ENCODE results near the gene SNX20. TPM values are rescaled to one million over a fixed set of nuclear protein-coding genes. Genes with fewer than 3 reads are reported as not detected.

SNX20 gene
- total RNA-seq, 2 experiments from 2014 or later = 94.7 to 97.7 TPM

DNA sequence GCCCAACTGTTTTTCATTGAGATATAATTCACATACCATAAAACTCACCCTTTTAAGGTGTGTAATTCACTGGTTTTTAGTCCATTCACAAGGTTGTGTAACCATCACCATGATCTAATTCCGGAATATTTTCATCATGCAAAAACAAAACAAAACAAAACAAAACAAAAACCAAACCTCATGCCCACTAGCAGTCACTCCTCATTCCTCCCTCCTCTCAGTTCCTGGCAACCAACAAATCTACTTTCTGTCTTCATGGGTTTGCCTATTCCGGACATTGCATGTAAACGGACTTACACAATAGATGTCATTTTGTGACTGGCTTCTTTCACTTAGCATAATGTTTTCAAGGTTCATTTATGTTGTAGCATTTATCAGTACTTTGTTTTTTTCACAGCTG lies 7.8 kb upstream of the SNX20 start:
- ChIA-PET POLR2A (no interaction called here), CTCF (no interaction called here)
- Mint-ChIP-seq H3K36me3 (ENCODE audit: low read depth) (peaks cover 2% of the 10 kb centered on the region), H3K4me3 (no peak overlapping the region), H3K4me1 (peaks cover 45% of the 10 kb centered on the region), H3K9me3 (no peaks in the 10 kb centered on the region), H3K27ac (no peak overlapping the region), H3K27me3 (peaks cover 7% of the 10 kb centered on the region)
- DNase-seq = no peak

DNA sequence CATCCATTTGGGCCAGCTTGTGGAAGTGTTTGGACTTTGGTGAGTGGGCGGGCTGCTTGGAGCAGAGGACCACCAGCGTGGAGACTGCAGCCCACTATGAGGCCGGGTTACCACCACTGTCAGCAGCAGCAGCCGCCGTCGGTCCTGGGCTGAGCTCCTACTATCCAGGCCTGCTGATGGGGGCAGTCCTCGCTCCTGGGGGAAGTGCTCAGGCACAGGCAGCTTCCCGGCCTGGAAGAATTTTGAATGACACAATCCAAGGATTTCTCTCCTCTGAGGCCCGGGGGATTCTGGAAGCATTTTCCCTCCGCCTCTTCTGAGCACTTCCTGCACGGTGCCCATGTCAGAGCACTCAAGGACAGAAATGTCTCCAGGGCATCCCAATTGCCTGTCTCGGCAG lies 7.0 kb upstream of the SNX20 start:
- ChIA-PET CTCF (interaction anchor here (1.2 kb wide), 1 partner anchor 9 kb away, joined by 5 read pairs; no protein-coding TSS in a partner anchor), POLR2A (interaction anchor here (5.7 to 9.1 kb wide), 2 partner anchors 9 to 57 kb away, joined by 53 to 164 read pairs; no protein-coding TSS in a partner anchor)
- H3K9me3 Mint-ChIP-seq = no peaks in the 10 kb centered on the region
- no peak overlapping the region for H3K4me3 Mint-ChIP-seq
- DNase-seq = no peak
- H3K27me3 Mint-ChIP-seq = peaks cover 7% of the 10 kb centered on the region
- H3K36me3 Mint-ChIP-seq (ENCODE audit: low read depth) = peaks cover 2% of the 10 kb centered on the region
- no peak overlapping the region for H3K27ac Mint-ChIP-seq
- H3K4me1 Mint-ChIP-seq = peaks cover 51% of the 10 kb centered on the region

DNA sequence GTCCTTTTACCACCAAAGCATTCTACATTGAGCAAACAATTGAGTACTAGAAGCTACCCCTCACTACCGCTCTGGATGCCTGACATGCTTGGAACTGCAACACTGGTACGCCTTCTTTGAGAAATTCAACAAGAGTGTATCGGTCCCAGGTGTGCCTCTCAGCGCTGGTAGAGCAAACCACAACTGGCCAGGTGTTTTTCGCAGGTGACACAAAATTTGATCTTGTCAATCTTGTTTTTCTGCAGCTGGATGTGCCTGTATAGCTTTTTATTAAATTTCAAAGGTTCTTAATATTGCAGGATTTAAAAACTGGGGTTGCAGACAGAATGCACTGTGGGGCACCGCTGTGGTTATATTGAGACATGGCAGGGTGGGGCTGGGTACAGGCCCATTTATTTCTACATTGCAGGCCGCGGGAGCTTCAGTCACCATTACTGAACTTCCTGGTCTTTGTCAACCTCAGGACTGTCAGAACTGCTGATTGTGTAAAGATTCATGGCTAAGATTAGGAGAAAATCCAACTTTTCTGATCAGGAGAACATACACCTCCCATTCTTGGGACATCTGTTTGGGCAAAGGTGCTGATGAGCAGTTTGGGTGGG lies 4.5 kb upstream of the SNX20 start:
- Mint-ChIP-seq H3K9me3 (no peaks in the 10 kb centered on the region), H3K4me1 (peaks cover 61% of the 10 kb centered on the region), H3K36me3 (ENCODE audit: low read depth) (no peaks in the 10 kb centered on the region), H3K4me3 (peak overlapping the region; percentile 56), H3K27me3 (peaks cover 3% of the 10 kb centered on the region), H3K27ac (peak overlapping the region; percentile 83)
- ChIA-PET CTCF (interaction anchor here (0.7 to 14.5 kb wide), 8 partner anchors 8 to 61 kb away, joined by 3 to 266 read pairs (median 4); partner anchors contain the start of gene CYLD), POLR2A (interaction anchor here (0.7 to 11.4 kb wide), 12 partner anchors 10 to 95 kb away, joined by 3 to 164 read pairs (median 4); partner anchors contain the start of gene CYLD)
- no peak for DNase-seq

DNA sequence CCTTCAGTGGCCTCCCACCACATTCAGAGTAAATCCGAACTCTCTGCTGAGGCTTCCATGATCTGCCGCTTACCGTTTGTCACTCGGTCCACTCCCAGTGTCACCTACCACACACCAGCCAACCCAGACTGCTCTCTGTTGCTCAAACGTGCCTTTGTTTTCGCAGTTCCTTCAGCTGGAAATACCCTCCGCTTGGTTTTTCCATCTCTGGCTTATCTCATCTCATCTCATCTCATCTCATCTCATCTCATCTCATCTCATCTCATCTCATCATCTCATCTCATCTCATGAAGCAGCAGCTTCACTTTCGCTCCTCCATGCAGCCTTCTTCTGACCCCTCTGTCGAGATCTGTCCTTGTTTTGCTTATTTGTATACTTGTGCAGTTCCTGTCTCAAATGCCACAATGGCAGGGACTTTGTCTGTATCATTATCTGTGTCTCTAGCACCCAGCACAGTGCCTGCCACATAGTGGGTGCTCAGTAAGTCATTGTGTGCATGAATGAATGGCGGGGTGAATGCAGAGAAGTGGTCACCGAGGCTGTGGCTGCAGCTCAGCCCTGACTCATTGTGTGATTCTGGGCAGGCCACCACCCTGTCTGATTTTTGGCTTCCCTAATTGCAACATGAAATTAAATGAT lies 3.8 kb upstream of the SNX20 start:
- POLR2A ChIA-PET = interaction anchor here (0.7 to 11.4 kb wide), 12 partner anchors 10 to 412 kb away, joined by 3 to 164 read pairs (median 4); partner anchors contain the start of gene CYLD
- peaks cover 66% of the 10 kb centered on the region for H3K4me1 Mint-ChIP-seq

DNA sequence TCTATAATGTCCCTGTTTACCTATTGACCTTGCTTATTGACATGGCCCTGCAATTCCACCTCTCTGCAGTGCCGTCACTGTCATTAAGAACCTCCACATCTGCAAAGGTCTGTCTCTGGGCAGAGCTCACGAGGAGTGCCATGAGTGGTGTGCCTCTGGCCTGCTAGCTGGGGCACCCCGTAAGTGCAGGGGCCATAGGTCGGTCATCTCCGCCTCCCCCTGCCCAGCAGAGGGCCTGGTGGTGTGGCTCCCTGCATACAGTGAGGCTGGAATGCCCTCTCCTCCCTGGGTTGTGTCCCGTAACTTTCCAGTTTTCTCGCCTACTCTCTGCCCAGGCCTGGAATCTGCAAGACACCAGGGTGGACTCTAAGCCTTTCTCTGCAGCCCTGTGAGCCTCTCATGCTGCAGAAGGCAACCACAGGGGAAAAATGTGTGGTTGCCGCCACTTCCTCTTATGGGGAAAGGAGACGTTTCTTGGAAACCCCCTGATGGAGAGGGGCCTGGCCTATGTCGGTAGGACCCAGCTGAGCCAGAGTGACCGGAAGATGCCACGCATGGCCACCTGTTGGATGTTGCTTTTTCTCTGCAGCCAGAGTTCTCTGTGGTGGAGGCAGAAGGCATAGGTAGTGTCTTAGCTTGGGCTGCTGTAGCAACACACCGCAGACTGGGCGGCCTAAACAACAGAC lies 2.7 kb upstream of the SNX20 start:
- peak; percentile 83 for DNase-seq
- no peaks in the 10 kb centered on the region for H3K27me3 Mint-ChIP-seq
- peak overlapping the region; percentile 62 for H3K4me3 Mint-ChIP-seq
- H3K27ac Mint-ChIP-seq = peak overlapping the region; percentile 83
- no peaks in the 10 kb centered on the region for H3K9me3 Mint-ChIP-seq
- ChIA-PET POLR2A (interaction anchor here (0.8 to 11.4 kb wide), 9 partner anchors 11 to 411 kb away, joined by 3 to 164 read pairs (median 4); partner anchors contain the start of gene CYLD), CTCF (interaction anchor here (0.6 to 14.5 kb wide), 4 partner anchors 8 to 123 kb away, joined by 3 to 266 read pairs (median 4); no protein-coding TSS in a partner anchor)
- peaks cover 72% of the 10 kb centered on the region for H3K4me1 Mint-ChIP-seq
- H3K36me3 Mint-ChIP-seq (ENCODE audit: low read depth) = peaks cover 16% of the 10 kb centered on the region

More for the DNA sequence above, 3.8 kb upstream of the SNX20 start:
- Mint-ChIP-seq H3K27me3 (peaks cover 3% of the 10 kb centered on the region), H3K9me3 (no peaks in the 10 kb centered on the region), H3K27ac (peak overlapping the region; percentile 83), H3K4me3 (peak overlapping the region; percentile 56), H3K36me3 (ENCODE audit: low read depth) (peaks cover 5% of the 10 kb centered on the region)
- DNase-seq = peak; percentile 54
- CTCF ChIA-PET = interaction anchor here (0.7 to 14.5 kb wide), 8 partner anchors 8 to 61 kb away, joined by 3 to 266 read pairs (median 4); partner anchors contain the start of gene CYLD

DNA sequence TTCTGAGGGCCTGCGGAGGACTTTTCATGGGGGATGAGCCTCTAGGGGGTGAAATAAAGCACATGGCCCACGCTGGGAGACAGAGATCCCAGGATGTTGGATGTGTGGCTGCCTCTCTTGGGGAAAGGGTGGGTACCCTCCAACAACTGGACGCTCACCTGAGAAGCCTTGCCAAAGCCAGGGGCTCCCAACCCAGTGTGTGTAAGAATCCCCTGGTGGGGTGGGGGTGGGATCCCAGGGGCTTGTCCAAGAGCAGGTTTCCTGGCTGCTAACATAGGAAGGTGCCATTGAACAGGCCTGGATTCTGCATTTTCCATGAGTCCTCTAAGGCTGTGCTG lies 587 bp downstream of the SNX20 start:
- Mint-ChIP-seq H3K36me3 (ENCODE audit: low read depth) (peaks cover 49% of the 10 kb centered on the region), H3K4me1 (peaks cover 90% of the 10 kb centered on the region), H3K27ac (peak overlapping the region; percentile 86), H3K4me3 (peak overlapping the region; percentile 91), H3K9me3 (no peaks in the 10 kb centered on the region), H3K27me3 (no peaks in the 10 kb centered on the region)
- ChIA-PET CTCF (interaction anchor here (1.2 to 14.5 kb wide), 6 partner anchors 14 to 406 kb away, joined by 3 to 266 read pairs (median 10); partner anchors contain the start of gene CYLD), POLR2A (interaction anchor here (0.6 to 11.4 kb wide), 13 partner anchors 9 to 529 kb away, joined by 3 to 164 read pairs (median 4); partner anchors contain the start of gene CYLD)
- DNase-seq = no peak

DNA sequence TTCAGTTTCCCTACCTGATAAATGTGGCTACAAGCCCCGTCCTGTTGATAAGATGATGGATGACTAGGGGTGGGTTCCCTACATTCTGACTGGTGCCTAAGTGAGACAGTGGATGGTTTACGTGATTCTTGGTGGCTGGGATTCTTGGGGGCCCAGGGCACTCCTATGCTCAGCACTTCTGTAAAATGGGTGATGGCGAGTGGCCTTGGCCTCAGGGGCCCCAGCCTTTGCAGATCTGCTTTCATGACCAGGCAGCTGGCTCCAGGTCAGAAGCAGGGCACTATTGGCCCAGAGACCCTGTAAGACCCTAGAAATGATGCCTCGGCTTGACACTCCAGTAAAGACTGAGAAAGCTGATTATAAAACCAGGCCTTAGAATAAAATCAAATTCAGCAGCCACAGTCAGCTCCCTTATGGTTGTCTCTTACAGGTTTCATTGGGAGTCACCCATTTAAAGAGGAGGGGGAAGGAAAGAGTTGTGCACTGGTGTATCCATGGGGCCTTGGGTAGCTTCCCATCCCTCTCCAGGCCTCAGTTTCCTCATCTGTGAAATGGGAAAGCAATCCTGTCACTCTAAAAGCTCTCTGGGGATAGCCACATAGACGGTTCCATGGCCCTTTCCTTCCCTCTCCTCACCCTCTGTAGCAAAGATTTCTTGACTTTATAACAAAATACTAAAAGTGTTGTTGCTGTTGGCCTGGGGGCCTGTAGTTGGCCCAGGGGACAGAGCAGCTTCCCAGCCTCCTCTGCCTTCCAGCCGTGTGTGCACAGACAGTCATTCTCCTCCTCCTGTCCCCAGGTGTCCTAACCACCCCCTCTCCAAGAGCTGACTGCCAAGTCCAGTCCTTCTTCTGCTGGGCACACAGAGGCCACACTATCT lies 1.2 kb downstream of the SNX20 start:
- POLR2A ChIA-PET = interaction anchor here (0.8 to 11.4 kb wide), 6 partner anchors 8 to 64 kb away, joined by 3 to 164 read pairs (median 72); partner anchors contain the start of gene CYLD
- no peak for DNase-seq
- peak overlapping the region; percentile 86 for H3K27ac Mint-ChIP-seq
- H3K36me3 Mint-ChIP-seq (ENCODE audit: low read depth) = peaks cover 55% of the 10 kb centered on the region
- peak overlapping the region; percentile 91 for H3K4me3 Mint-ChIP-seq
- H3K4me1 Mint-ChIP-seq = peaks cover 86% of the 10 kb centered on the region
- no peaks in the 10 kb centered on the region for H3K27me3 Mint-ChIP-seq
- CTCF ChIA-PET = interaction anchor here (1.4 to 14.5 kb wide), 6 partner anchors 13 to 127 kb away, joined by 5 to 266 read pairs (median 11); partner anchors contain the start of gene CYLD
- H3K9me3 Mint-ChIP-seq = peaks cover 2% of the 10 kb centered on the region

DNA sequence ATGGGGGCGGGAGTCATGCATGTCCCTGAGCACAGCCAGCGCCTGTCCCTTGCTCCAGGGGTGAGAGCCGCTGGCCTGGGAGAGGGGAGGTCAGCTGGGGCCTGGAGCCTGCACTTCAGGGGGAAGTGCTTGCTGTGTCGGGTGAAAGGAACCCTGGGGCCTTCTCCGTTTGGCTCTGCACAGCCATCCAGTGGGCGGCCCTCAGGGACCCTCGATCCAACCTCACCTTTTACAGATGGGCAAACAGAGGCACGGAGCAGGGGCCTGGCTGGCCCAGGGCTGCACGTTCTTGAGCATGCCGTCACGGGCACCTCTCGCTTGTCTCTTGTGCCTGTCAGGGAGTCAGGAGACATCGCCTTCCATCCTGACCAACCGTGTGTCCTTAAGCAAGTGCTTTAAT lies 1.8 kb downstream of the SNX20 start:
- ChIA-PET POLR2A (interaction anchor here (0.8 to 11.4 kb wide), 5 partner anchors 7 to 65 kb away, joined by 3 to 164 read pairs (median 118); partner anchors contain the start of gene CYLD), CTCF (interaction anchor here (0.9 to 14.5 kb wide), 9 partner anchors 13 to 469 kb away, joined by 3 to 266 read pairs (median 9); no protein-coding TSS in a partner anchor)
- H3K4me3 Mint-ChIP-seq = peak overlapping the region; percentile 91
- peaks cover 62% of the 10 kb centered on the region for H3K36me3 Mint-ChIP-seq (ENCODE audit: low read depth)
- peaks cover 3% of the 10 kb centered on the region for H3K9me3 Mint-ChIP-seq
- H3K4me1 Mint-ChIP-seq = peaks cover 80% of the 10 kb centered on the region
- no peaks in the 10 kb centered on the region for H3K27me3 Mint-ChIP-seq
- peak overlapping the region; percentile 86 for H3K27ac Mint-ChIP-seq
- DNase-seq = no peak

DNA sequence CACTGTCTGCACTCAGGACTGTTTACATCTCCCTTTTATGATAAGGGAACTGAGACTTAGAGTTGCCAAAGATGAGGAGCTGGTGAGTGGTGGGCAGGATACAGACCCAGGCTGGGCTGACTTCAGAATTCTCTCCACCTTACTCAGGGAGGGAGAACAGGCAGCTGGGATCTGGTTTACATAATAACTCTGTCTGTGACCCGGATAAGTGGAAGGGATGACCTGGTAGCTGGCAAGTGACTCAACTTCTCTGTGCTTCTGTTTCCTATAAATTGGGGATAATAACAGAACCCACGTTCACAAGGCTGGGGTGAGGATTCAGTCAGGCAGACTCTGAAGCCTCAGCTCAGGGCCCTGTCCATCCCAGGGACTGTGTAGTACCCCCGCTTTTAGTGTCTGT lies 2.6 kb downstream of the SNX20 start:
- ChIA-PET POLR2A (interaction anchor here (0.9 to 11.4 kb wide), 5 partner anchors 12 to 66 kb away, joined by 3 to 144 read pairs (median 4); partner anchors contain the start of gene CYLD), CTCF (interaction anchor here (0.7 to 14.5 kb wide), 12 partner anchors 12 to 468 kb away, joined by 3 to 266 read pairs (median 4); partner anchors contain the start of gene CYLD)
- peaks cover 6% of the 10 kb centered on the region for H3K9me3 Mint-ChIP-seq
- peaks cover 68% of the 10 kb centered on the region for H3K36me3 Mint-ChIP-seq (ENCODE audit: low read depth)
- peak overlapping the region; percentile 91 for H3K4me3 Mint-ChIP-seq
- DNase-seq = no peak
- H3K27ac Mint-ChIP-seq = peak overlapping the region; percentile 51
- H3K27me3 Mint-ChIP-seq = no peaks in the 10 kb centered on the region
- H3K4me1 Mint-ChIP-seq = peaks cover 74% of the 10 kb centered on the region

DNA sequence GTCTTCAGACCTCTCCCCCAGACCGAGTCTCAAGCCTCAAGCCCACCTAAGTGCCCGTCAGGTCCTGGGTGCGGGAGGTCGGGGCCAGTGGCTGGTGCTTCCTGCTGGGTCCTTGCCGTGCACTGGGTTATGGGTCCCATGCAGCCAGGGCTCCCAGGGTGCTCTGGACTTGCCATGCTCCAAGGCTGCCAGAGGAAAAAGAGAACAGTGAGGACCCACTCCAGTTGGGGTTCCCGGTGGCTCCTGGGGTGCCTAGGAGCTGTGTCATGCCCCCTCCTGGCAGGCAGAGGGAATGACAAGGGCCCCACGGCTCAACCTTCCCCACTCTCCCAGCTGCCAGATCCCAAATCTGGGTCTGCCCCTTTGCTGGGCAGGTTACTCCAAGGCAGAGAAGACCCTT lies 3.8 kb downstream of the SNX20 start:
- Mint-ChIP-seq H3K36me3 (ENCODE audit: low read depth) (peaks cover 79% of the 10 kb centered on the region), H3K4me3 (no peak overlapping the region), H3K9me3 (peaks cover 11% of the 10 kb centered on the region), H3K4me1 (peaks cover 63% of the 10 kb centered on the region), H3K27me3 (no peaks in the 10 kb centered on the region), H3K27ac (peak overlapping the region; percentile 50)
- no peak for DNase-seq
- ChIA-PET CTCF (interaction anchor here (0.7 to 14.5 kb wide), 9 partner anchors 8 to 129 kb away, joined by 3 to 266 read pairs (median 5); partner anchors contain the start of gene CYLD), POLR2A (interaction anchor here (5.2 to 11.4 kb wide), 2 partner anchors 11 to 67 kb away, joined by 118 to 144 read pairs; partner anchors contain the start of gene CYLD)

DNA sequence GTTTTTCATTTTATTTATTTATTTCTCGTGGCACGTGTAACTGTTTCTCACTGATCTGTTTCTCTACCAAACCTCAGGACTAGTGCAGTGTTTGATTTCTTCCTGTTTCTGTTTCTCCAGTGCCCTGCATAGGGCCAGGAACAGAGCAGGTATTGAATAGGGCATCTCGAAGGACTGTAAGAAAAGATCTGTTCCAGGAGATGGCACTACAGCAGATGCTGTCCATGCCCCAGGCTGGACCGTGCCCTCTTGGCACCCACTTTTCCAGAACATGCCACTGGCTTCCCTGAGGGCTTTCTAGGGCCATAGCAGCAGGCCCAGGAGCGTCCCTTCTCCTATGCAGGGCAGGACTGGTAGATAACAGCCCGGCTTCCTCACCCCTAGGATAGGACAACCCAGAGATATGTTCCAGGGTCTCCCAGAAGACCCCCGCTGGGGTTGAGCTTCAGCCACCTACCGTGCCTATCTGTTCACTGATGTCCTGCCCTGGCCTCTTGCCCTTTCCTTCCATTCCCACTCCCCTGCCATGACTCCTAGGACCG lies 4.4 kb downstream of the SNX20 start:
- H3K9me3 Mint-ChIP-seq = peaks cover 17% of the 10 kb centered on the region
- ChIA-PET CTCF (interaction anchor here (1.0 to 14.5 kb wide), 4 partner anchors 9 to 130 kb away, joined by 4 to 266 read pairs (median 16); partner anchors contain the start of gene CYLD), POLR2A (interaction anchor here (5.2 to 11.4 kb wide), 2 partner anchors 10 to 68 kb away, joined by 118 to 144 read pairs; partner anchors contain the start of gene CYLD)
- H3K36me3 Mint-ChIP-seq (ENCODE audit: low read depth) = peaks cover 85% of the 10 kb centered on the region
- no peak for DNase-seq
- H3K27me3 Mint-ChIP-seq = no peaks in the 10 kb centered on the region
- H3K4me1 Mint-ChIP-seq = peaks cover 60% of the 10 kb centered on the region
- H3K4me3 Mint-ChIP-seq = no peak overlapping the region
- no peak overlapping the region for H3K27ac Mint-ChIP-seq

All from activated CD4-positive, alpha-beta memory T cell treated with anti-CD3 and anti-CD28 coated beads, Interleukin-2, amount 10 ng/mL, durations not matched to agents 7 days and 5 days (primary cell).